ENCODE measurements around the gene GPR108. TPM values are rescaled to one million over a fixed set of nuclear protein-coding genes. Genes with fewer than 3 reads are reported as not detected.

The GPR108 gene
- total and polyA plus RNA-seq, 2 of the 13 experiments (the other 11 are each of a cell fraction or from before 2014, with no cell fraction given) = 36.4 to 63.0 TPM

DNA sequence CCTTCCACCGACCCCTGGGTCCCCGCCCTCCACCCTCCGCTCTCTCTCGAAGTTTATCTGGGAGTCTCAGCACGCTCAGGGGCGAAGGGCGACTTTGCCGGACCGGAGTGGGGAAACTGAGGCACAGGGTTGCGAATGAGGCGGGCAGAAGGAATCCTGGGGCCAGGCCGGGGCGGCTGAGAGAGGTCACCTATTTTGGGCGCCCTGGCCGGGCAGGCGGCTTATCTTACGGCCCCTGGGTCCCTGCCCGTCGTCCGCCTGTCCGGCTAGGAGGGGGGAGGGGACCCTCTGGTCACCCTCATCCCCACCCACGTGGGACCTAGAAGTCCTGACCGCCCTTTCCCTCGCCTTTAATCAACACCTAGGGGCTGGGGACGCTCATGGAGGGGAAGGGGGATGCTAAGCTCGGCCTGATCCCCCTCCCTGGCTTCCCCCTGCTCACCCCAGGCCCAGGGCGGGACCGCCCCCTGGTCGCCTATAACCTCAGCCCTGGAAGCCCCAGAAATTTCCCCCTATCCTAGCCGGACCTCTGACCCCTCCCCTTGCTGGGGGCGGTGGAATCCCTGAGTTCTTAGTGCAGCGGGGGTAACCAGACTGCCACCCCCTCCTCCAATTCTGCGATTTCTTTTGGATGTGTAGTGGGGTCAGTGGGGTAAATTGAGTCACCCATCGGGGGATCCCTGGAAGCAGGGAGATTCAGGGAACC, 2.7 kb upstream of the GPR108 start (continued):
- TF ChIP-seq, protein P1, sequence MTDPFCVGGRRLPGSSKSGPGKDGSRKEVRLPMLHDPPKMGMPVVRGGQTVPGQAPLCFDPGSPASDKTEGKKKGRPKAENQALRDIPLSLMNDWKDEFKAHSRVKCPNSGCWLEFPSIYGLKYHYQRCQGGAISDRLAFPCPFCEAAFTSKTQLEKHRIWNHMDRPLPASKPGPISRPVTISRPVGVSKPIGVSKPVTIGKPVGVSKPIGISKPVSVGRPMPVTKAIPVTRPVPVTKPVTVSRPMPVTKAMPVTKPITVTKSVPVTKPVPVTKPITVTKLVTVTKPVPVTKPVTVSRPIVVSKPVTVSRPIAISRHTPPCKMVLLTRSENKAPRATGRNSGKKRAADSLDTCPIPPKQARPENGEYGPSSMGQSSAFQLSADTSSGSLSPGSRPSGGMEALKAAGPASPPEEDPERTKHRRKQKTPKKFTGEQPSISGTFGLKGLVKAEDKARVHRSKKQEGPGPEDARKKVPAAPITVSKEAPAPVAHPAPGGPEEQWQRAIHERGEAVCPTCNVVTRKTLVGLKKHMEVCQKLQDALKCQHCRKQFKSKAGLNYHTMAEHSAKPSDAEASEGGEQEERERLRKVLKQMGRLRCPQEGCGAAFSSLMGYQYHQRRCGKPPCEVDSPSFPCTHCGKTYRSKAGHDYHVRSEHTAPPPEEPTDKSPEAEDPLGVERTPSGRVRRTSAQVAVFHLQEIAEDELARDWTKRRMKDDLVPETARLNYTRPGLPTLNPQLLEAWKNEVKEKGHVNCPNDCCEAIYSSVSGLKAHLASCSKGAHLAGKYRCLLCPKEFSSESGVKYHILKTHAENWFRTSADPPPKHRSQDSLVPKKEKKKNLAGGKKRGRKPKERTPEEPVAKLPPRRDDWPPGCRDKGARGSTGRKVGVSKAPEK (CRISPR knock-in tag; IDR thresholded peaks at IDR 0.05; ENCODE audit: borderline replicate concordance) = no peak
- TF ChIP-seq ZIK1 (CRISPR knock-in tag; IDR thresholded peaks at IDR 0.05; ENCODE audit: borderline replicate concordance, low read depth) (0 out of 2 replicates have a peak, but pooled peaks have one; percentile 37), ZNF263 (CRISPR knock-in tag; IDR thresholded peaks at IDR 0.05) (peak; percentile 77), MYC (CRISPR knock-in tag; IDR thresholded peaks at IDR 0.05; ENCODE audit: borderline replicate concordance) (peak; percentile 58; the same call in 1 of the 2 replicates), ZNF766 (CRISPR knock-in tag; IDR thresholded peaks at IDR 0.05; ENCODE audit: borderline replicate concordance) (0 out of 2 replicates have a peak, but pooled peaks have one; percentile 39), ZNF124 (CRISPR knock-in tag; IDR thresholded peaks at IDR 0.05) (no peak), ZNF703 (CRISPR knock-in tag; IDR thresholded peaks at IDR 0.05; ENCODE audit: borderline replicate concordance) (no peak), ZNF749 (CRISPR knock-in tag; IDR thresholded peaks at IDR 0.05; ENCODE audit: borderline replicate concordance) (no peak), EHMT2 (IDR thresholded peaks at IDR 0.05; ENCODE audit: borderline replicate concordance, low read depth, low read length) (no peak), GTF2F1 (IDR thresholded peaks at IDR 0.05; ENCODE audit: low read length) (no peak), DMTF1 (CRISPR knock-in tag; IDR thresholded peaks at IDR 0.05) (no peak), SAP130 (CRISPR knock-in tag; IDR thresholded peaks at IDR 0.05; ENCODE audit: low read depth) (peak; percentile 61), CCAR2 (optimal IDR thresholded peaks at IDR 0.05; ENCODE audit: low read depth, low read length) (no peak), MIER3 (CRISPR knock-in tag; IDR thresholded peaks at IDR 0.05; ENCODE audit: borderline replicate concordance) (no peak), ZNF543 (CRISPR knock-in tag; IDR thresholded peaks at IDR 0.05) (no peak), MYPOP (CRISPR knock-in tag; IDR thresholded peaks at IDR 0.05) (no peak), ZNF878 (CRISPR knock-in tag; IDR thresholded peaks at IDR 0.05) (no peak), MAZ (IDR thresholded peaks at IDR 0.05; ENCODE audit: borderline replicate concordance, low read depth, low read length) (no peak), MAZ (CRISPR knock-in tag; IDR thresholded peaks at IDR 0.05; ENCODE audit: low read depth) (0 out of 2 replicates have a peak, but pooled peaks have one; percentile 26), ZBTB42 (CRISPR knock-in tag; IDR thresholded peaks at IDR 0.05) (no peak), CREB3 (CRISPR knock-in tag; IDR thresholded peaks at IDR 0.05) (no peak), ZNF205 (CRISPR knock-in tag; IDR thresholded peaks at IDR 0.05) (no peak)
- TF ChIP-seq, protein P2, sequence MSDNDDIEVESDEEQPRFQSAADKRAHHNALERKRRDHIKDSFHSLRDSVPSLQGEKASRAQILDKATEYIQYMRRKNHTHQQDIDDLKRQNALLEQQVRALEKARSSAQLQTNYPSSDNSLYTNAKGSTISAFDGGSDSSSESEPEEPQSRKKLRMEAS (IDR thresholded peaks at IDR 0.05) = peak; percentile 35; the same call in 1 of the 2 replicates
